Progenitor cell of endocrine pancreas (in vitro differentiated cells): ENCODE measurements around the gene OSBPL5. TPM values are rescaled to one million over a fixed set of nuclear protein-coding genes. Genes with fewer than 3 reads are reported as not detected.

Experiments used
- DNase-seq: peaks from one replicate; pipeline ENCODE4 v3.0.0; 2021; ENCODE audit warnings: low spot score; ENCODE audit not compliant: unreplicated experiment
- H3K27ac Mint-ChIP-seq: 2 replicates; pipeline ENCODE4 v1.8.0; 2021; ENCODE audit warnings: mild to moderate bottlenecking, moderate library complexity, mixed read lengths
- H3K27me3 Mint-ChIP-seq: 2 replicates; pipeline ENCODE4 v1.8.0; 2021; ENCODE audit warnings: mixed read lengths
- H3K36me3 Mint-ChIP-seq: 2 replicates; pipeline ENCODE4 v1.8.0; 2022; ENCODE audit warnings: mixed read lengths; ENCODE audit not compliant: insufficient read depth
- H3K4me1 Mint-ChIP-seq: 2 replicates; pipeline ENCODE4 v1.8.0; 2021; ENCODE audit warnings: low read depth, mixed read lengths
- H3K4me3 Mint-ChIP-seq: 2 replicates; pipeline ENCODE4 v1.8.0; 2021; ENCODE audit warnings: low read depth, mild to moderate bottlenecking, moderate library complexity, mixed read lengths
- H3K9me3 Mint-ChIP-seq: 2 replicates; pipeline ENCODE4 v1.8.0; 2021; ENCODE audit warnings: low read depth, mixed read lengths
- CTCF ChIP-seq: fragments of 200-600 bp; sonication (generic); IDR thresholded peaks from one replicate; pipeline ENCODE4 v1.5.0; 2021; ENCODE audit warnings: antibody characterized with exemption, mild to moderate bottlenecking; ENCODE audit not compliant: unreplicated experiment
- total RNA-seq: library from RNA; stranded (reverse); gene quantifications from 2 replicates; pipeline ENCODE4 v1.2.1, GENCODE V29; 2021

OSBPL5 gene
- total RNA-seq, 1 donor from 2014 or later: 11.9 TPM

GRCh38 chr11:3200388-3201111 lies 35.4 kb upstream of the OSBPL5 start:
- no peak overlapping the region for H3K27ac Mint-ChIP-seq
- H3K36me3 Mint-ChIP-seq: no peaks in the 10 kb centered on the region
- no peak overlapping the region for H3K4me3 Mint-ChIP-seq
- no peaks in the 10 kb centered on the region for H3K4me1 Mint-ChIP-seq
- no peak for TF ChIP-seq CTCF
- H3K27me3 Mint-ChIP-seq: peaks cover 57% of the 10 kb centered on the region
- no peak for DNase-seq
- no peaks in the 10 kb centered on the region for H3K9me3 Mint-ChIP-seq

- H3K4me3 Mint-ChIP-seq: no peak overlapping the region
- no peaks in the 10 kb centered on the region for H3K36me3 Mint-ChIP-seq
- peaks cover 55% of the 10 kb centered on the region for H3K27me3 Mint-ChIP-seq
- DNase-seq: no peak
- H3K27ac Mint-ChIP-seq: no peak overlapping the region
- no peaks in the 10 kb centered on the region for H3K9me3 Mint-ChIP-seq
- TF ChIP-seq CTCF: no peak
- no peaks in the 10 kb centered on the region for H3K4me1 Mint-ChIP-seq
Measured at GRCh38 chr11:3199537-3200295, 34.6 kb upstream of the OSBPL5 start.

- TF ChIP-seq CTCF: no peak
- H3K27me3 Mint-ChIP-seq: peaks cover 57% of the 10 kb centered on the region
- no peak overlapping the region for H3K27ac Mint-ChIP-seq
- no peaks in the 10 kb centered on the region for H3K9me3 Mint-ChIP-seq
- DNase-seq: no peak
- no peaks in the 10 kb centered on the region for H3K36me3 Mint-ChIP-seq
- no peak overlapping the region for H3K4me3 Mint-ChIP-seq
- H3K4me1 Mint-ChIP-seq: no peaks in the 10 kb centered on the region
Measured at GRCh38 chr11:3198815-3199214, 33.7 kb upstream of the OSBPL5 start.

GRCh38 chr11:3197878-3198528 lies 32.9 kb upstream of the OSBPL5 start:
- no peak for TF ChIP-seq CTCF
- Mint-ChIP-seq H3K9me3 (no peaks in the 10 kb centered on the region), H3K27ac (no peak overlapping the region), H3K4me1 (no peaks in the 10 kb centered on the region), H3K27me3 (peaks cover 57% of the 10 kb centered on the region), H3K36me3 (no peaks in the 10 kb centered on the region), H3K4me3 (no peak overlapping the region)
- DNase-seq: no peak

- Mint-ChIP-seq H3K4me3 (no peak overlapping the region), H3K27me3 (peaks cover 58% of the 10 kb centered on the region), H3K9me3 (no peaks in the 10 kb centered on the region), H3K27ac (no peak overlapping the region), H3K36me3 (no peaks in the 10 kb centered on the region), H3K4me1 (no peaks in the 10 kb centered on the region)
- TF ChIP-seq CTCF: no peak
- no peak for DNase-seq
Measured at GRCh38 chr11:3197044-3197695, 32.1 kb upstream of the OSBPL5 start.
